ENCODE data around the gene RNF130.

GRCh38 chr5:180053061-180053602 is 18.4 kb downstream of the RNF130 start:
- TF ChIP-seq CTCF (conservative IDR thresholded peaks at IDR 0.05 in 1 of 2, IDR thresholded peaks at IDR 0.05 in 1 of 2; ENCODE audit: extremely low read depth in 1 of 2, insufficient read depth in 1 of 2, low read depth in 1 of 2, low read length in 2 of 2) (no peak), EZH2 (IDR thresholded peaks at IDR 0.05; ENCODE audit: borderline replicate concordance, low read length) (no peak)

Data from mammary epithelial cell (primary cell).